Keratinocyte (primary cell): ENCODE data around the gene TRIM27. TPM values are rescaled to one million over a fixed set of nuclear protein-coding genes. Genes with fewer than 3 reads are reported as not detected.

Experiments
- DNase-seq: peaks from one replicate; pipeline ENCODE4 v3.0.0-alpha.2; 2011; ENCODE audit warnings: low read depth, missing footprints, low spot score
- FAIRE-seq: peaks from 2 replicates; lab custom pipeline; 2011; peaks lifted over from hg19 to GRCh38; lab: Jason Lieb, UNC
- H2AFZ ChIP-seq: 2 replicates; pipeline ENCODE4 v1.6.0; 2012; ENCODE audit warnings: low read length, control low read depth, inconsistent platforms; ENCODE audit not compliant: control insufficient read depth
- H3K27ac ChIP-seq: 2 replicates; pipeline ENCODE4 v1.5.1; 2011; ENCODE audit warnings: low read length; ENCODE audit not compliant: control insufficient read depth, insufficient read depth
- H3K27me3 ChIP-seq: 3 replicates; pipeline ENCODE4 v1.6.0; 2011; ENCODE audit warnings: low read length; ENCODE audit not compliant: control insufficient read depth, insufficient read depth; ENCODE audit errors: extremely low read depth
- H3K36me3 ChIP-seq, 2 experiments: 2 replicates in 1 of 2; 3 replicates in 1 of 2; pipeline ENCODE4 v1.5.1; 2011; ENCODE audit warnings: low read length in 2 of 2, mild to moderate bottlenecking in 1 of 2; ENCODE audit not compliant: control insufficient read depth in 2 of 2, insufficient read depth in 2 of 2; ENCODE audit errors: extremely low read depth in 1 of 2
- H3K4me1 ChIP-seq: 3 replicates; pipeline ENCODE4 v1.5.1; 2011; ENCODE audit warnings: low read length; ENCODE audit not compliant: control insufficient read depth, insufficient read depth; ENCODE audit errors: extremely low read depth
- H3K4me2 ChIP-seq: 3 replicates; pipeline ENCODE4 v1.6.0; 2011; ENCODE audit warnings: low read depth, low read length; ENCODE audit not compliant: control insufficient read depth, insufficient read depth; ENCODE audit errors: extremely low read depth
- H3K4me3 ChIP-seq, 3 experiments: fragments of 200-600 bp in 1 of 3; sonication (generic) in 1 of 3; 2 replicates in 2 of 3; 3 replicates in 1 of 3; pipeline ENCODE4 v1.5.1; 2011 to 2016; ENCODE audit warnings: low read length in 3 of 3, mild to moderate bottlenecking in 3 of 3, control low read depth in 2 of 3, inconsistent platforms in 1 of 3, low read depth in 1 of 3, mixed read lengths in 1 of 3, mixed run types in 1 of 3, moderate library complexity in 1 of 3; ENCODE audit not compliant: control insufficient read depth in 2 of 3, insufficient read depth in 2 of 3; ENCODE audit errors: extremely low read depth in 1 of 3
- H3K79me2 ChIP-seq: 2 replicates; pipeline ENCODE4 v1.6.0; 2012; ENCODE audit warnings: low read length; ENCODE audit not compliant: control insufficient read depth, insufficient read depth
- H3K9ac ChIP-seq: 3 replicates; pipeline ENCODE4 v1.6.0; 2011; ENCODE audit warnings: low read length; ENCODE audit not compliant: control insufficient read depth, insufficient read depth; ENCODE audit errors: extremely low read depth
- H3K9me1 ChIP-seq: 3 replicates; pipeline ENCODE4 v1.6.0; 2011; ENCODE audit warnings: low read length; ENCODE audit not compliant: control insufficient read depth, insufficient read depth; ENCODE audit errors: extremely low read depth
- H3K9me3 ChIP-seq: 2 replicates; pipeline ENCODE4 v1.5.1; 2012; ENCODE audit warnings: low read depth, low read length; ENCODE audit not compliant: control insufficient read depth
- H4K20me1 ChIP-seq: 3 replicates; pipeline ENCODE4 v1.6.0; 2011; ENCODE audit warnings: low read length; ENCODE audit not compliant: control insufficient read depth, insufficient read depth; ENCODE audit errors: extremely low read depth
- EZH2 ChIP-seq: IDR thresholded peaks from one replicate; pipeline ENCODE4 v1.6.1; 2012; ENCODE audit warnings: inconsistent platforms, mild to moderate bottlenecking, low read length, moderate library complexity
- dilution Hi-C: fragments of 300-500 bp; cut with MboI; formaldehyde crosslinking; loops from one replicate; pipeline ENCODE4 v1.7.0; 2020; ENCODE audit warnings: low sequenced_read_pairs; ENCODE audit not compliant: extremely low pct_ligation_motif_present
- polyA plus RNA-seq, 5 experiments: library from polyadenylated mRNA; depleted of rRNA in 3 of 5; stranded (reverse) in 3 of 5; stranded (forward) in 1 of 5; unstranded in 1 of 5; fragments of >200 nt; gene quantifications; 1 replicate in 1 of 5; 2 replicates in 3 of 5; 3 replicates in 1 of 5; pipeline versions ENCODE4 v1.2.1 to v1.2.3, GENCODE V29; 2011 to 2012; ENCODE audit warnings: missing spikeins in 2 of 5, low read depth in 1 of 5, low replicate concordance in 1 of 5
- TF ChIP-seq, protein P1 (sequence below), 3 experiments: IDR thresholded peaks in 1 of 3; conservative IDR thresholded peaks in 1 of 3; optimal IDR thresholded peaks in 1 of 3; 2 replicates in 2 of 3; 3 replicates in 1 of 3; pipeline versions ENCODE3 to v1.5.1; 2011; ENCODE audit warnings: low read length in 3 of 3, mild to moderate bottlenecking in 3 of 3, moderate library complexity in 2 of 3, control low read depth in 1 of 3, inconsistent platforms in 1 of 3; ENCODE audit not compliant: insufficient read depth in 2 of 3; ENCODE audit errors: extremely low read depth in 1 of 3

Gene TRIM27
- polyA plus RNA-seq, 1 donor (not counting 4 experiments of a cell fraction or from before 2014, with no cell fraction given), result 47.3 TPM

DNA sequence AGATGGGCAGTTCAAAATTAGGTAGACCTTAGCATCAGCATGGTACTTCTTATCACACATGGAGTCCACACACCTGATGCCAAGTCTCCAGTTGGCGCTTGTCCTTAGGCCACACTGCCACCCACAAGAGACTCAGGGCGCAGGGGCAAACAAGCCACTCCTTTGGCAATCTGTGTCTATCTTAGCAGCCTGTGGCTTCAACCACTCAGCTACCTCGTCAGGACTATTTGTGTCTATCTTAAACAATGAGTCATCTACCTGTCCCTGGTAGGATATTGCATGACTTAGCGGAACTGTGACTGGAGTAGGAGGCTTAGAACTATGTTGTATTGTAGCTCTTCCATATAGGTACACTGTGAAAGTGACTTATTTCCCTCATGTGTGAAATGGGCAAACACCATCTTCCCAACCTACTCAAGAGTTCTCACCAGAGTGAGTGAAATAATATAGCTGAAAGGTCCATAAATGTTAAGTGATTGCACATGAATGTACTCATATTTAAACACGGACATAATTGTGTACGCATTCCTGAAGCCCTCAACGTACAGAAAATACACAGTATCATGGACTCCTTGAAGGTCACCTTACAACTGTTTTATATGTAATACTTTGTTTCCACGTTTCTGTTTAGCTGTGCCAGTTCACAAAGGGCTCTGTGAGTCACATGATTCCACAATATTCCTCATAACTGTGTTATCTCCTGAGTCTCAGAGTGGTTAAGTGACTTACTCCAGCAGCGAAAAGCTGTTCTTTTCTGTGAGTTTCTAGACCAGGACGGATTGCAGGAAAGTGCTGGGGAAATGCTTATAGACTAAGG lies 1.6 kb downstream of the TRIM27 start:
- DNase-seq (no peak), FAIRE-seq (peak; percentile 78)
- Histone ChIP-seq H3K27ac (peak overlapping the region; percentile 96), H3K36me3 (peaks cover 19 to 32% of the 10 kb centered on the region in 2 experiments), H3K4me3 (peak overlapping the region; percentile 86 to 99 (median 90)), H4K20me1 (peaks cover 12% of the 10 kb centered on the region), H3K27me3 (no peaks in the 10 kb centered on the region), H3K9me3 (no peaks in the 10 kb centered on the region), H3K4me1 (peaks cover 10% of the 10 kb centered on the region), H3K4me2 (peak overlapping the region; percentile 98), H3K9ac (peak overlapping the region; percentile 90), H3K79me2 (peaks cover 53% of the 10 kb centered on the region), H2AFZ (peak overlapping the region; percentile 89), H3K9me1 (peaks cover 5% of the 10 kb centered on the region)
- no peak for TF ChIP-seq EZH2
- TF ChIP-seq, protein P1, sequence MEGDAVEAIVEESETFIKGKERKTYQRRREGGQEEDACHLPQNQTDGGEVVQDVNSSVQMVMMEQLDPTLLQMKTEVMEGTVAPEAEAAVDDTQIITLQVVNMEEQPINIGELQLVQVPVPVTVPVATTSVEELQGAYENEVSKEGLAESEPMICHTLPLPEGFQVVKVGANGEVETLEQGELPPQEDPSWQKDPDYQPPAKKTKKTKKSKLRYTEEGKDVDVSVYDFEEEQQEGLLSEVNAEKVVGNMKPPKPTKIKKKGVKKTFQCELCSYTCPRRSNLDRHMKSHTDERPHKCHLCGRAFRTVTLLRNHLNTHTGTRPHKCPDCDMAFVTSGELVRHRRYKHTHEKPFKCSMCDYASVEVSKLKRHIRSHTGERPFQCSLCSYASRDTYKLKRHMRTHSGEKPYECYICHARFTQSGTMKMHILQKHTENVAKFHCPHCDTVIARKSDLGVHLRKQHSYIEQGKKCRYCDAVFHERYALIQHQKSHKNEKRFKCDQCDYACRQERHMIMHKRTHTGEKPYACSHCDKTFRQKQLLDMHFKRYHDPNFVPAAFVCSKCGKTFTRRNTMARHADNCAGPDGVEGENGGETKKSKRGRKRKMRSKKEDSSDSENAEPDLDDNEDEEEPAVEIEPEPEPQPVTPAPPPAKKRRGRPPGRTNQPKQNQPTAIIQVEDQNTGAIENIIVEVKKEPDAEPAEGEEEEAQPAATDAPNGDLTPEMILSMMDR (optimal IDR thresholded peaks at IDR 0.05 in 1 of 3, IDR thresholded peaks at IDR 0.05 in 1 of 3, conservative IDR thresholded peaks at IDR 0.05 in 1 of 3; ENCODE audit: extremely low read depth in 1 of 3, insufficient read depth in 2 of 3, low read length in 3 of 3), result no peak
- dilution Hi-C loops, result no loop called here

DNA sequence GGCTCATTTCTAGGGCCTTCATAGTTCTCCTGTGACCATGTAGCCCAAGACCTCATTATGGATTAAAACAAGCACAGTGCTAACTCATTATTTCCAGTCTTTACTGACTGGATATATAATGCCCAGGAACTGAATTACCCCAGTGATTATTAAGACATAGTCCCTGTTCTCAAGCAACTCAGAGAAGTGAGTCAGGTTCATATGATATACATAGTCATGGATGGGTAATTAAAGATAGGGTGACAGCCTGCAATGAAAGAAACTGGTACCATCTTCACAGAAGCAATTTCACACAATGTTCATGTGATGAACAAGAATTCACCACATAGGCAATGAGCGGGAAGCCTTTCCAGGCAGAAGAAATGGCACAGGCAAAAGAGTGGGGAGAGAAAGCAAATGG lies 3.5 kb downstream of the TRIM27 start:
- Histone ChIP-seq H3K27ac (no peak overlapping the region), H2AFZ (no peak overlapping the region), H3K4me1 (peaks cover 10% of the 10 kb centered on the region), H3K4me3 (no peak overlapping the region), H3K9ac (no peak overlapping the region), H3K9me1 (peaks cover 5% of the 10 kb centered on the region), H4K20me1 (peaks cover 12% of the 10 kb centered on the region), H3K79me2 (peaks cover 57% of the 10 kb centered on the region), H3K4me2 (no peak overlapping the region), H3K36me3 (peaks cover 19 to 36% of the 10 kb centered on the region in 2 experiments), H3K9me3 (no peaks in the 10 kb centered on the region), H3K27me3 (no peaks in the 10 kb centered on the region)
- dilution Hi-C loops, result no loop called here
- no peak for DNase-seq
- TF ChIP-seq EZH2, result no peak
- TF ChIP-seq, protein P1 (optimal IDR thresholded peaks at IDR 0.05 in 1 of 3, IDR thresholded peaks at IDR 0.05 in 1 of 3, conservative IDR thresholded peaks at IDR 0.05 in 1 of 3; ENCODE audit: extremely low read depth in 1 of 3, insufficient read depth in 2 of 3, low read length in 3 of 3), result no peak
- no peak for FAIRE-seq
